SU-DHL-6 (cell line): ENCODE results near the gene PKN1.

Experiments used
- CTCF ChIP-seq: fragments of 200-600 bp; sonication (generic); IDR thresholded peaks from one replicate; pipeline ENCODE4 v1.5.1; 2017; ENCODE audit warnings: antibody characterized with exemption, mild to moderate bottlenecking, low read length, moderate library complexity; ENCODE audit not compliant: insufficient read depth, poor library complexity, severe bottlenecking
- EZH2phosphoT487 ChIP-seq: fragments of 200-600 bp; sonication (generic), shearing (Covaris generic); conservative IDR thresholded peaks from 2 replicates; pipeline ENCODE4 v1.6.1; 2018; ENCODE audit warnings: mild to moderate bottlenecking, antibody characterized with exemption, low read length, moderate library complexity, mixed read lengths

- TF ChIP-seq CTCF (no peak), EZH2phosphoT487 (no peak)
Observed at GRCh38 chr19:14450168-14450874, 17.2 kb downstream of the PKN1 start.
